ENCODE data around the gene HSDL1. TPM values are rescaled to one million over a fixed set of nuclear protein-coding genes. Genes with fewer than 3 reads are reported as not detected.

Gene HSDL1
- total RNA-seq, 4 donors from 2014 or later, result 11.1 to 39.8 (median 20.6) TPM

DNA sequence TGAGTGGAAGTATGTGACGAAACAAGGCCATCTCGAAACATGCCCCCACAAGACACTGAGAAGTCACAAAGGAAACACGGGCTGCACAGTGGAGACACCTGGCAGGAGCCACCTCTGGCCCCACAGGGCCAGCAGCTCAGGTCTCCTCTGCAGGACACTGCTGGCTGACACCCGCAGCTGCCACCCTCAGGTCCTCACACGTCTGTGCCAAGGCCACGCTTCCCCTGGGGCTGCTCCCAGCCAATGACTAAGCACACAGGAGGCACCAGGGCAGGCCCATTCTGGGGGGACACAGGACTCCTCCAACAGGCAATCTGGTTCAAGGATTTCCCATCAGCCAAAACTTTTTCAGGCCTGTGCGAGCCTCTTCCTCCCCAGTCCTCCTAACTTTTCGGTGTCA is 64.6 kb downstream of the HSDL1 start:
- WGBS, 2 donors, result 78 to 81% methylated on average over 8 of the region's 8 CpGs
- peaks cover 0 to 87% (median 18%) of the 10 kb centered on the region in 3 donors for H3K36me3 ChIP-seq

GRCh38 chr16:84079664-84080063 is 65.3 kb downstream of the HSDL1 start:
- H3K9me3 ChIP-seq, result no peaks in the 10 kb centered on the region
- peaks cover 0 to 24% (median 0%) of the 10 kb centered on the region in 4 donors for H3K4me1 ChIP-seq
- no peak for TF ChIP-seq POLR2A (IDR thresholded peaks at IDR 0.05)
- no peak for TF ChIP-seq EP300 (IDR thresholded peaks at IDR 0.05)
- TF ChIP-seq, protein P1, sequence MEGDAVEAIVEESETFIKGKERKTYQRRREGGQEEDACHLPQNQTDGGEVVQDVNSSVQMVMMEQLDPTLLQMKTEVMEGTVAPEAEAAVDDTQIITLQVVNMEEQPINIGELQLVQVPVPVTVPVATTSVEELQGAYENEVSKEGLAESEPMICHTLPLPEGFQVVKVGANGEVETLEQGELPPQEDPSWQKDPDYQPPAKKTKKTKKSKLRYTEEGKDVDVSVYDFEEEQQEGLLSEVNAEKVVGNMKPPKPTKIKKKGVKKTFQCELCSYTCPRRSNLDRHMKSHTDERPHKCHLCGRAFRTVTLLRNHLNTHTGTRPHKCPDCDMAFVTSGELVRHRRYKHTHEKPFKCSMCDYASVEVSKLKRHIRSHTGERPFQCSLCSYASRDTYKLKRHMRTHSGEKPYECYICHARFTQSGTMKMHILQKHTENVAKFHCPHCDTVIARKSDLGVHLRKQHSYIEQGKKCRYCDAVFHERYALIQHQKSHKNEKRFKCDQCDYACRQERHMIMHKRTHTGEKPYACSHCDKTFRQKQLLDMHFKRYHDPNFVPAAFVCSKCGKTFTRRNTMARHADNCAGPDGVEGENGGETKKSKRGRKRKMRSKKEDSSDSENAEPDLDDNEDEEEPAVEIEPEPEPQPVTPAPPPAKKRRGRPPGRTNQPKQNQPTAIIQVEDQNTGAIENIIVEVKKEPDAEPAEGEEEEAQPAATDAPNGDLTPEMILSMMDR (IDR thresholded peaks at IDR 0.05), result no peak
- 77 to 94% methylated on average over 6 of the region's 6 CpGs for WGBS, 2 donors
- peaks cover 0 to 90% (median 24%) of the 10 kb centered on the region in 3 donors for H3K36me3 ChIP-seq
- no peak for DNase-seq (ENCODE audit: low spot score in 2 of 2)
- no peak overlapping the region for H3K4me3 ChIP-seq
- H3K27ac ChIP-seq, result no peak overlapping the region
- no peaks in the 10 kb centered on the region for H3K27me3 ChIP-seq

More for the DNA sequence above, 64.6 kb downstream of the HSDL1 start:
- Histone ChIP-seq H3K27ac (no peak overlapping the region), H3K4me3 (no peak overlapping the region), H3K9me3 (no peaks in the 10 kb centered on the region), H3K27me3 (no peaks in the 10 kb centered on the region), H3K4me1 (peaks cover 0 to 24% (median 2%) of the 10 kb centered on the region in 4 donors)
- TF ChIP-seq EP300 (IDR thresholded peaks at IDR 0.05), result no peak
- TF ChIP-seq, protein P1 (IDR thresholded peaks at IDR 0.05), result no peak
- TF ChIP-seq POLR2A (IDR thresholded peaks at IDR 0.05), result no peak
- DNase-seq (ENCODE audit: low spot score in 2 of 2), result no peak

- TF ChIP-seq, protein P1 (IDR thresholded peaks at IDR 0.05), result no peak
- TF ChIP-seq EP300 (IDR thresholded peaks at IDR 0.05), result no peak
- TF ChIP-seq POLR2A (IDR thresholded peaks at IDR 0.05), result no peak
- 87 to 93% methylated on average over 11 of the region's 11 CpGs for WGBS, 2 donors
- peaks cover 0 to 96% (median 21%) of the 10 kb centered on the region in 3 donors for H3K36me3 ChIP-seq
These were observed 69.6 kb downstream of the HSDL1 start for GRCh38 chr16:84075376-84075775.

GRCh38 chr16:84074721-84075120 is 70.3 kb downstream of the HSDL1 start:
- H3K27me3 ChIP-seq, result no peaks in the 10 kb centered on the region
- no peak overlapping the region for H3K27ac ChIP-seq
- H3K9me3 ChIP-seq, result no peaks in the 10 kb centered on the region
- WGBS, 2 donors, result 80 to 81% methylated on average over 3 of the region's 3 CpGs
- H3K4me3 ChIP-seq, result no peak overlapping the region
- peaks cover 0 to 96% (median 18%) of the 10 kb centered on the region in 3 donors for H3K36me3 ChIP-seq
- TF ChIP-seq EP300 (IDR thresholded peaks at IDR 0.05), result no peak
- TF ChIP-seq, protein P1 (IDR thresholded peaks at IDR 0.05), result no peak
- no peak for DNase-seq (ENCODE audit: low spot score in 2 of 2)
- no peaks in the 10 kb centered on the region for H3K4me1 ChIP-seq

More at GRCh38 chr16:84075376-84075775, 69.6 kb downstream of the HSDL1 start:
- no peaks in the 10 kb centered on the region for H3K27me3 ChIP-seq
- no peak overlapping the region for H3K4me3 ChIP-seq
- no peaks in the 10 kb centered on the region for H3K4me1 ChIP-seq
- no peak overlapping the region for H3K27ac ChIP-seq
- no peaks in the 10 kb centered on the region for H3K9me3 ChIP-seq
- no peak for DNase-seq (ENCODE audit: low spot score in 2 of 2)

Other genes with a start within 250 kb of the HSDL1 start
- gene MLYCD, start 246.1 kb downstream of the HSDL1 start, total RNA-seq, result 10 to 100 TPM; 19.0 to 26.7 (median 23.0) TPM
- 10 to 100 TPM in 2 of 4 donors, 1 to 10 TPM in 2; 6.7 to 27.7 (median 10.3) TPM for gene OSGIN1, start 191.9 kb downstream of the HSDL1 start, total RNA-seq
- gene NECAB2, start 176.9 kb downstream of the HSDL1 start, total RNA-seq, result under 1 TPM in 1 of 4 donors, not detected in 3; 0.90 TPM
- not detected for gene SLC38A8, start 102.4 kb downstream of the HSDL1 start, total RNA-seq
- gene MBTPS1, start 28.2 kb downstream of the HSDL1 start, total RNA-seq, result 100 to 1,000 TPM in 3 of 4 donors, 10 to 100 TPM in 1; 98.4 to 149 (median 121) TPM
- gene DNAAF1, start 131 bp upstream of the HSDL1 start, total RNA-seq, result 1 to 10 TPM in 1 of 4 donors, under 1 TPM in 2, not detected in 1; 0.20 to 1.1 (median 0.90) TPM
- gene TAF1C, start 41.9 kb upstream of the HSDL1 start, total RNA-seq, result 100 to 1,000 TPM in 1 of 4 donors, 10 to 100 TPM in 3; 50.7 to 109 (median 73.9) TPM
- 1 to 10 TPM in 1 of 4 donors, not detected in 3; 1.2 TPM for gene ADAD2, start 46.0 kb upstream of the HSDL1 start, total RNA-seq
- gene KCNG4, start 94.8 kb upstream of the HSDL1 start, total RNA-seq, result under 1 TPM in 1 of 4 donors, not detected in 3; 0.30 TPM
- gene WFDC1, start 149.7 kb upstream of the HSDL1 start, total RNA-seq, result 1 to 10 TPM; 3.5 to 4.6 (median 4.2) TPM
- not detected for gene ATP2C2, start 223.4 kb upstream of the HSDL1 start, total RNA-seq

Data from tibial nerve (tissue), 4 donors.